Hindlimb muscle (tissue), 1 donor: ENCODE results near the gene CTIF. TPM values are rescaled to one million over a fixed set of nuclear protein-coding genes. Genes with fewer than 3 reads are reported as not detected.
A peak's percentile ranks its signal among the peaks of the same experiment; 100 is the strongest.

Source experiments
- DNase-seq: peaks from one replicate; pipeline ENCODE4 v3.0.0-alpha.2; 2013
- polyA plus RNA-seq: library from polyadenylated mRNA; unstranded; fragments of 120-200 nt; gene quantifications from one replicate; pipeline ENCODE4 v1.2.1, GENCODE V29; 2013; ENCODE audit not compliant: insufficient read length

CTIF gene
- polyA plus RNA-seq, 1 donor = 47.1 TPM

DNA sequence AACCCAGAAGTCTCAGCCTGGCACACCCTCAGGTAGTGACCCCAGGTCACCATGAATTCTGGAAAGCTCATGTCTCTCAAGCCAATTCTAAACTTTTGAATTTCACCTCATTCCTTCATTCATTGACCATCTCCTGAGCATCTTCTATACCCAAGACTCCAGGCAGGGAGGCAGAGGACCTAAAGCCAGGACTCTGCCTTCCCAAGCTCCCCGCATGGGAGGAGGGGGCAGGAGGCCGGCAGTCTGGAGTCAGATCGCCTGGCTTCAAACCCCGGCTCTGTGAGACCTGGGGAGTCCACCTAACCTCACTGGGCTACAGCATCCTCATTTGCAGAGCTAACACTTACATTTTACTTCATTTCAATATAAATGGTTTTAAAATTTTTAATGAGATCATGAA, 352.9 kb downstream of the CTIF start:
- DNase-seq = no peak

DNA sequence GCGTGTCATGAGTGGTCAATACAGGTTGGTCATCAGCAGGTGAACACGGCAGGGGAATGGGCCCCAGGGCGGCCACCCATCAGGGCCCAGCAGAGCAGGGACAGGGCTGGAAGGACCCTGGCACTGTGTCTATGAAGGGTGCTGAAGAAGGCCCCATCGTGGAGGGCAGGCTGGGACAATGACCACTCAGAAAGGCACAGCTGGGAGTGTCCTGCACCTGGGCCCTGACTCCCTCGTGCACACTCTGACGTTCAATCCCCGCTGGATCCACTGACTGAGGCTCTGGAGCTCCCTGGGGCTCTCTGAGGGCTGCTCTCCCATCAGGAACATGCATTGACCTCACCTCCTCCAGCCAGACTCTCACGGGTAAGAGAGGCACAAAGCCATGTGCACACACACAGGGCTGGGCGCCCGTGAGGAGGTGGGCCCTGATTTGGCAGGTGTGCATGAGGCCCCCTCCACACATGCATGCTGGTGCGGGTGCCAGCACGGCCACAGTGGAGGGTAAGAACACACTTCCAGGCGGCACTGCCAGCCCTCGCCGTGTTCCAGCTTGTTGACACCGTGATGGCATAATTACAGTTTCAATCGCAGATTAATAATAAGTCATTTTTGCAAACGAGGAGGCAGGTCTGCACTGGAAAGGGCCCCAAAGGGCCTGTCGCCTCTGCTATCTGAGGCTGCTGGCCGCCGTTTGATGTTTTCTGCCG, 353.5 kb downstream of the CTIF start:
- DNase-seq = no peak

DNA sequence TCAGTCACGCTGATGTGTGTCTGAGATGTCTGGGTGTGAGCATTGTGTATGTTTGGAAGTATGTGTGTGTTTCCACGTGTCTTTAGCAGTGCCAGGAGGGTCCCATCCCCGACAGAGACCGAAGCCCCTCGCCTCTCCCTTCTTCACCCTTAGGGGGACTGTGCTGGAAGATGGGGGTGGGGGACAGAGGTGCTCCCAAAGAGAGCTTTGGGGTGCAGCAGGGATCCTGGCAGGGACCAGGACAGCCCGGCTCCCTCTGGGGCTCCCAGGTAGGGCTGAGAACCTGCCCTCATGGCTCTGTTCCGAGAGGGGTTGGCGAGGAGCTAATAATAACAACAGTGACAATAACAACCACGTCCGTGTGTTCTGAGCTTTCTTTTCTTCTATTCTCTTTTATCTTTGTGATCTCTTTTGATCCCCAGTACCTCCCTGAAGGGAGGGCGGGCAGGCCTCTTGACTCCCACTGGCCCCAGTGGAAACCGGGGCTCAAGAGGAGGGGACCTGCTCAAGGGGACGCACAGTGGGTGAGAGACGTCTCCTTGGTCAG, 354.3 kb downstream of the CTIF start:
- DNase-seq = no peak

DNA sequence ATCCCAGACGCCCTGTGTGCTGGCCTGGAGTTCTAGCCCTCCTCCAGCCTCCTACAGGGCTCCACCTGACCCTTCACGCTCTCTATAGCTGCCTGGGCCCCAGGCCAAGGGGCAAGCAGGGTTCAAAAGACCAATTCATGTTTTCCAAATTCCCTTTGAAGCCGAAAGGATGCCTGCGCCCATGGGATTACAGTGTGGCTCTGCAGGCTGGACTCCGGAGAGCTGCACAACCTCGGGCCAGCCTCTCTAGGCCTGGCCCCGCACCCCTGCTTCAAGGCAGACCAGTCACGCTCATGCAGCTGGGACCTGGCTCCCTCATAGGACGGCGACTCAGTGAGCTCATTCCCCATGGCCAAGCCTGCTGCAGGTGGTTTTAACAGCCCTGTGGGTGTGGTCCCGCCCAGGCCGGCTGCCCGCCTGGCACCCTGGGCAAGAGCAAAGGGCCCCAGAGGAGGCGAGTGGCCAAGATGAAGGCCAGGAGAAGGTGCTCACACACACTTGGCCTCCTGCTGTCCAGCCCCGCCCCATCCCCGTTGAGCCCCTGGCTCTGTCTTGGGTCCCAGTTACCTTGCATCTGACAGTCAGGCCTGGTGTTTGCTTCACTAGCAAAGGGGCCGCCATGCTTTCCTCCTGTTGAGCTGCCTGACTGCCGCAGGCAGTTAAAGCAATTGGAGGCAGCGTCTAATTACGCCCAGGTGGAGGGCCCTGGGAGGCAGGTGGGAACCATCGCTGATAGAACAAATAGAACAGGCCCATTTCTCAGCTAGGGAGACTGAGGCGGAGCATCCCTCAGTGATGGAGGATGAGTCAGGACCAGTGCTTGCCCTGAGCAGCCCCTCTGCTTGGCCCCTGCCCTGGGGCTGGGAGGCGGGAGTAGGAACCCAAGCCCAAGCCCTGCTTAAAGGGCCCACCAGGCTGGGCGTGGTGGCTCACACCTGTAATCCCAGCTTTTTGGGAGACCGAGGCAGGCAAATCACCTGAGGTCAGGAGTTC, 355.1 kb downstream of the CTIF start:
- DNase-seq = no peak

DNA sequence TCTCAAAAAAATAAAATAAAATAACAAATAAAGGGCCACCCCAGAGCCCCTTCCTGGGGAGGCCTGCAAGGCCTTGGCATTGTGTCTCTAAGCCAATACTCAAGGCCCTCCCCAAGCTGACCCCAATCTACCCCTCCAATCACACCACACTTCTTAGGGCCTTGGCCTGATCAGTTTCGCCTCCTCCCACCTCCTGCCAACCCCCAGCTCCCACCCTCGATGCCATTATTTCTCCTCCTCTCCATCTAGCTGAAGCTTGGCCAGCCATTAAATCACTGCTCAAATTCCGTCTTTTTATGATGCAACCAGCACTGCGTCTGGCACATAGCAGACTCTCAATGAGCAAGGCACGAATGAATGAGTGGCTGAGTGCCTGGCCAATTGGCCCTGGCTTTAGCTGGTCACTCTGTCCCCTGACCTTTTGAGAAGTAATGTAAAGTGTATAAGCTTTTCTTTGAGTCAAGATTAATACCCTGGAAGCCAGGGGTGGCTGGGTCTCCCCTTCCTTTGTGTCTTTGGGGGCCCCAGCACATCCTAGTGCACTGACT, 356.0 kb downstream of the CTIF start:
- DNase-seq = no peak

GRCh38 chr18:48896326-48896874, 357.6 kb downstream of the CTIF start:
- no peak for DNase-seq

DNA sequence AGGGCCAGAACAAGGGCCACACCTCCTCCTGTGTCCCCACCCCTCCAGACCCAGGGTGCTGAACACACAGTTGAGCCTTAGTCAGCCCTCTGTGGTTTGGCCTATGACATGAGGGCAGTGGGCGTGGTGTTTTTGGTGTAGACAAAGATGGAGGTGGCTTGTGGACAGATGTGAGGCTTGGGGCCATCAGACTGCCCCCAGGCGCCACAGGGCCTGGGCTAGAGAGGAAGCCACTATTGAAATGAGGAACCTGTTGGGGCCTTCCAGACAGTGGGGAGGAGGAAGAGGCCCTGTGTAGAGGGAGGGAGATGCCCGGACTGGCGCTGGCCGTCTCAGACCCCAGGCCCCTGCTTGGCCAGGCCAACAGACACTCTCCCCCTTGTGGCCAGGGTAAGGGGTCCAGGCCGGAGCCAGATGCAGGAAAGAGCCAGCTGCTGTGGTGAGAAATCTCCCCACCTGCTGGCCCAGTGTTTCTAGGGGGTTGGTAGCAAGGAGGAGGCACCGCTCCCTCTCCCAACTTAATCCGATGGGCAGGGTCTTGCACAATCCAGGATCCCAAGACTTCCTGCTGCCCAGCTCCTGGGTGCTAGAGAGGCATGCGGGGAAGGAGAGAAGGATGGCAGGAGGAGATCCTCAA, 358.2 kb downstream of the CTIF start:
- DNase-seq = no peak

GRCh38 chr18:48897531-48897930, 358.7 kb downstream of the CTIF start:
- DNase-seq = no peak

- no peak for DNase-seq
These were observed 359.7 kb downstream of the CTIF start for GRCh38 chr18:48898521-48898920.

- DNase-seq = no peak
These were observed 360.8 kb downstream of the CTIF start for GRCh38 chr18:48899558-48900174.

DNA sequence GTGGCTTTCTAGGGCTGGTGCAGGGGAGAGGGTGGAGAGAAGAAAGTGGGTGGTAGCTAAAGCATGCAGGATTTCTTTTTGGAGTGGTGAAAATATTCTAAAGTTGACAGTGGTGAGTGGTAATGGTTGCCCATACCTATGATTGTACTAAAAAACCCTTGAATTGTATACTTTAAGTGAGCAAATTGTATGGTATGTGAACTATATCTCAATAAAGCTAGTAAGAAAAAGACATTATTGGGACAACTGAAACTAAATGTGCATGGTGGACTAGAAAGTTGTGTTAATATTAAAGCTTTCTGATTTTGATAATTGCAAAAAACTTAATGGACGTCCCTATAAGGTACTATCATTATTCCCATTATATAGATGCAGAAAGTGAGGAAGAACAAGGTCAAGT, 361.6 kb downstream of the CTIF start:
- no peak for DNase-seq

- DNase-seq = no peak
These were observed 362.6 kb downstream of the CTIF start for GRCh38 chr18:48901145-48902022.

GRCh38 chr18:48902023-48902855, 363.4 kb downstream of the CTIF start:
- peak; percentile 73 for DNase-seq

GRCh38 chr18:48902856-48903601, 364.2 kb downstream of the CTIF start:
- DNase-seq = no peak

- no peak for DNase-seq
These were observed 365.3 kb downstream of the CTIF start for GRCh38 chr18:48904091-48904490.

DNA sequence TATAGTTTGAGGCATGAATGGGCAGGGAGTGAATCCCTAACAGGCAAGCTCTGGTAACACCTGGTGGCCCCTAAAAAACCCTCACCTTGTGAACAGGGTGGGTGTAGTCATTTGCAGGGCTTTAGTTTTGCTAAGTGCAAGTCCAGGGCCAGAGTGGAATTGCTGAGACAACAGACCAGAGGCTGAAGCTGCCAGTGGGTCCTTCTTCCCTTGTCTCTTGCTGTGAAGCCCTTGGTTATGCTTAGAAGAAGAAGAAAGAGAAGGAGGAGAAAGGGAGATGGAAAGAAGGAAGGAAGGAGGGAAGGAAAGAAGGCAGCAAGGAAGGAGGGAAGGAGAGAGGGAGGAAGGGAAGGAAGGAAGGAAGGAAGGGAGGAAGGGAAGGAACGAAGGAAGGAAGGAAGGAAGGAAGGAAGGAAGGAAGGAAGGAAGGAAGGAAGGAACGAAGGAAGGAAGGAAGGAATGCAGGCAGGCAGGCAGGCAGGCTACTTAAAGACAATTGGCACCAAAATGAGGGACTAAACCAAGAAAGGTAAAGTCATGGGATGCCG, 366.1 kb downstream of the CTIF start:
- no peak for DNase-seq

DNA sequence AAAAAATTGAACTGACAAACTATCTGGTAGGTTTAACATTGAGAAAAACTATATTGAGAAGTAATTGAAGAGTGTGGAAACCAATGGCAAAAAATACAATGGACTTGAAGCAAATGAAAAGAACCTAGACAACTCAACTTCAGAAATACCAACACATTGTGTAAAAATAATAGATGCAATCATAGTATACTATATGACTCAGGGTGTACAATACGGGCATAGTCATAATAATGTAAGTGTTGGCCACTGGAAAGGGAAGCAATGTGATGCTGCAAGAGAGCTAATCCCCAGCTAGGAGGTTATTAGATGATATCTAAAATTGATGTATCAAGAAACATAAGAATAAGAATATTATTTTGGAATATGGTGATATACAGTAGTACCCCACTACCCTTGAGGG, 366.7 kb downstream of the CTIF start:
- no peak for DNase-seq

- no peak for DNase-seq
These were observed 370.1 kb downstream of the CTIF start for GRCh38 chr18:48908916-48909315.

DNA sequence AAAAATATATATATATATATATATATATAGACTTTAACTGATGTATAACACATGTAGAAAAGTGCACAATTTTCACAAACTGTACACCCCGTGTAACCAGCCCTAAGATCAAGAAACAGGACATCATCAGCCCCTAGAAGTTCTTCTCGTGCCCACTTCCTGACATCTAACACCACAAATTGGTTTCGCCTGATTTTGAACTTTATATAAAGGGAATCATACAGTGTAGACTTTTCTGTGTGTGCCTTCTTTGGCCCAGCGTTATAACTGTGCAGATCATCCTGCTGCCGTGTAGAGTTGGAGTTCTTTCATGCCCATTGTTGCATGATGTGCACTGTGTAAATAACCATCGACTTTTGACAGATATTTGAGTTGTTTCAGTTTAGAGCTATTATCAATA, 370.9 kb downstream of the CTIF start:
- no peak for DNase-seq
